Measurements from ENCODE around the gene RSBN1L. TPM values are rescaled to one million over a fixed set of nuclear protein-coding genes. Genes with fewer than 3 reads are reported as not detected.
A peak's percentile ranks its signal among the peaks of the same experiment; 100 is the strongest.

RSBN1L gene
- total and polyA plus RNA-seq, 2 of the 8 experiments (the other 6 are each of a cell fraction or from before 2014, with no cell fraction given) = 4.1 to 22.1 TPM

GRCh38 chr7:77798394-77799077 is 102.3 kb downstream of the RSBN1L start, which contains the start of the genes PHTF2 and TMEM60 (continued):
- TF ChIP-seq RXRA (IDR thresholded peaks at IDR 0.05; ENCODE audit: insufficient read depth, low read depth, low read length) = no peak
- TF ChIP-seq KDM5A (IDR thresholded peaks at IDR 0.05; ENCODE audit: low read length) = no peak
- no peak for TF ChIP-seq USF2 (IDR thresholded peaks at IDR 0.05; ENCODE audit: low read length)
- no peak for TF ChIP-seq SUZ12 (IDR thresholded peaks at IDR 0.05; ENCODE audit: low read length)
- peak in 1 of 2 experiments; percentile 27; a peak in 2 of 4 replicates for TF ChIP-seq SIN3A (conservative IDR thresholded peaks at IDR 0.05 in 1 of 2, IDR thresholded peaks at IDR 0.05 in 1 of 2; ENCODE audit: low read depth in 1 of 2, low read length in 2 of 2)
- TF ChIP-seq RAD21 (IDR thresholded peaks at IDR 0.05 in 1 of 2, conservative IDR thresholded peaks at IDR 0.05 in 1 of 2; ENCODE audit: low read depth in 2 of 2, low read length in 2 of 2) = peak; percentile 23 to 44; a peak in 2 of 4 replicates
- TF ChIP-seq TBP (IDR thresholded peaks at IDR 0.05; ENCODE audit: low read depth, low read length) = peak; percentile 90
- TF ChIP-seq SRF (IDR thresholded peaks at IDR 0.05; ENCODE audit: low read depth, low read length) = no peak
- TF ChIP-seq CBX5 (IDR thresholded peaks at IDR 0.05; ENCODE audit: low read depth, low read length) = no peak
- TF ChIP-seq EP300 (IDR thresholded peaks at IDR 0.05; ENCODE audit: borderline replicate concordance in 1 of 2, low read depth in 2 of 2, low read length in 2 of 2) = peak in 1 of 2 experiments; percentile 38; a peak in 1 of 3 replicates
- no peak for TF ChIP-seq TEAD4 (IDR thresholded peaks at IDR 0.05; ENCODE audit: low read depth, low read length)
- TF ChIP-seq CHD2 (IDR thresholded peaks at IDR 0.05; ENCODE audit: low read length) = peak; percentile 90
- no peak for TF ChIP-seq GTF2F1 (IDR thresholded peaks at IDR 0.05; ENCODE audit: borderline replicate concordance, low read depth, low read length)
- peak in 1 of 2 experiments; percentile 64; a peak in 1 of 3 replicates for TF ChIP-seq POLR2A (IDR thresholded peaks at IDR 0.05; ENCODE audit: control extremely low read depth in 1 of 2, low read depth in 2 of 2, low read length in 2 of 2)
- no peak; the same call in 1 of the 2 replicates for TF ChIP-seq GABPA (IDR thresholded peaks at IDR 0.05; ENCODE audit: borderline replicate concordance, insufficient read depth, low read length)
- TF ChIP-seq TCF12 (IDR thresholded peaks at IDR 0.05; ENCODE audit: low read depth, low read length) = no peak
- no peak for TF ChIP-seq ZNF274 (IDR thresholded peaks at IDR 0.05; ENCODE audit: borderline replicate concordance, extremely low read depth, low read length)
- no peak for TF ChIP-seq CTBP2 (IDR thresholded peaks at IDR 0.05; ENCODE audit: borderline replicate concordance, insufficient read depth, insufficient read length, low read length)
- TF ChIP-seq JUND (IDR thresholded peaks at IDR 0.05; ENCODE audit: low read length) = no peak
- no peak for TF ChIP-seq MAFK (IDR thresholded peaks at IDR 0.05; ENCODE audit: low read depth, low read length)
- no peak for TF ChIP-seq PHF8 (conservative IDR thresholded peaks at IDR 0.05; ENCODE audit: low read depth, low read length)

Data from H1 (cell line).